HG02588 (cell line): Measurements from ENCODE around the gene CLUH.
"Not testable (repeated sequence)": the region's sequence is repeated elsewhere in the genome, so short reads cannot be mapped to it uniquely, and the experiment has no call there.

Experiments used
- ATAC-seq: cut with Tn5 transposase; IDR thresholded peaks from one replicate; pipeline ENCODE4 v1.9.1; 2021; ENCODE audit warnings: mild to moderate bottlenecking, moderate library complexity; ENCODE audit not compliant: unreplicated experiment

Gene CLUH

GRCh38 chr17:2689411-2690164, 22.0 kb downstream of the CLUH start:
- ATAC-seq = no peak

DNA sequence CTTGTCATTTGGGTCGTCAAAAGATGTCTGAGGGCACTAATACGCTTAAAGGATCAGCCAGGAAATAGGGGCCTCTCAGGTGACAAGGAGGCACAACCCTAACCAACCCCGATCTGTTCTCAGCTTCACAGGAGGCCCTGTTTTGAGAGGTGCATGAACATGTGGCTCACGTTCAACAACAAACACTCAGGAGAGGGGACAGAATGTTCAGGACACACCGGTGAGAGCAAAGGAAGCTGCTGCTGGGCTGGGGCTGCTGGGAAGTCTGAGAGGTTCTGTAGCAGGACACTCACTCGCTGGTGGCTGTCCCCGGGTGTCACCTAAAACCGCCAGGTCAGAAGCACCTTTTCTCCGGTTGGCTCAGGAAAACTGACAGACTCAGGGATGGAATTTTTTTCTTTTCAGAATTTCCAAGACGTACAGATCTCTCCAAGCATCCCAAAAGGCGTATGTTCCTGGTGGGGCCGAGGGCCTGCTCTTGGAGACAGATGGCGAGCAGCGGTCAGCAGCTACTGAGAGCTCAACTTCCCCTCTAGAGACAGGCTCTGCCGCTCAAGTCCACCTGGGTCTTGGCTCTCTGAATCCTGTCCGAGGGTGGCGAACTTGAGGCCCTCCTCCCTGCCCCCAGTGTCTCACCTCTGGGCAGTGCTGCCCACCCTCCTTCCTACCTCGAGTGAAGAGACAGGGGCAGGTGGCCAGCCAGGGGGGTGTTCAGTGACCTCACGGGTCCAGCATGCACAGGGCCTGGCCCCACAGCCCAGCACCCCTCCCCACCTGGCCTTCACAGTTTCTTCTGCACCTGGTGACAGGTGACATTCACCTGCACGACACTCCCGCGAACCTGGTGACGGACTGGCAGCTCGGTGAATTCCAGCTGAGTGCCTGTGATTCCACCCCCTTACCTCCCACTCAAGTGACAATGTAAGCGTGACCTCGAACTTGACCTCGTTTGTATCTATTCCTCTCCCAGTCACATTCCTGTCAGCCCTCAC, 22.9 kb downstream of the CLUH start:
- no peak for ATAC-seq

GRCh38 chr17:2687074-2687418, 24.5 kb downstream of the CLUH start:
- no peak for ATAC-seq

DNA sequence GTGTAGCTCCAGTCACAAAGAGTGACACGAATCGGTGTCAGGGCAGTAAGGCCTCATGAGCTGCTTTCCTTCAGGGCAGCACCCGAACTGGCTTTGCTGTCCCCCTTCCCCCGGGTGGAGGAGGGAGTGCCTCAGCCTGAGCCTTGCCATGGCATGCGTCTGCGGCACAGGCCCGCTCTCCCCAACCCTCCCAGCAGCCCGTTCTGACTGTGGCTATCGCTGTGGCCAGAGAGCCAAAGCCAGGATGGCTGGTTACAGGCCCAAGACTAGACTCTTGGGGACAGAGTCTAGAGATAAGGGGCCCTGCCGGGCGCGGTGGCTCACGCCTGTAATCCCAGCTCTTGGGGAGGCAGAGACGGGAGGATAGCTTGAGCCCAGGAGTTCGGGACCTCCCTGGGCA, 25.9 kb downstream of the CLUH start:
- ATAC-seq = no peak

GRCh38 chr17:2684549-2684948, 27.0 kb downstream of the CLUH start:
- ATAC-seq = no peak

- no peak for ATAC-seq
These were observed 27.7 kb downstream of the CLUH start for GRCh38 chr17:2683912-2684311.

GRCh38 chr17:2682176-2682938, 29.2 kb downstream of the CLUH start:
- ATAC-seq = no peak

- ATAC-seq = no peak
These were observed 29.9 kb downstream of the CLUH start for GRCh38 chr17:2681650-2682049.

DNA sequence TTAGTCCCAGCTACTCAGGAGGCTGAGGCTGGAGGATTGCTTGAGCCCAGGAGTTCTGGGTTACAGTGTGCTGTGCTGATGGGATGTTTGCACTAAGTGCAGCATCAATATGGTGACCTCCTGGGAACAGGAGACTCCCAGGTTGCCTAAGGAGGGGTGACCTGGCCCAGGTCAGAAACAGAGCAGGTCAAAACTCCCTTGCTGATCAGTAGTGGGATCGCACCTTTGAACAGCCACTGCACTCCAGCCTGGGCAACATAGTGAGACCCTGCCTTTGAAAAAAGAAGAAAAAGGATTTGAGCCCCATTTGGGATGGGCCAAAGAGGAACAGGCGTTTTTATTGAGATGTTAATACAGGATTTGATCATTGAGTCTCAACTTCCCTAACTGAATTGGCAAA, 30.6 kb downstream of the CLUH start:
- no peak for ATAC-seq

- ATAC-seq = not testable (repeated sequence)
These were observed 32.3 kb downstream of the CLUH start for GRCh38 chr17:2679247-2679646.

DNA sequence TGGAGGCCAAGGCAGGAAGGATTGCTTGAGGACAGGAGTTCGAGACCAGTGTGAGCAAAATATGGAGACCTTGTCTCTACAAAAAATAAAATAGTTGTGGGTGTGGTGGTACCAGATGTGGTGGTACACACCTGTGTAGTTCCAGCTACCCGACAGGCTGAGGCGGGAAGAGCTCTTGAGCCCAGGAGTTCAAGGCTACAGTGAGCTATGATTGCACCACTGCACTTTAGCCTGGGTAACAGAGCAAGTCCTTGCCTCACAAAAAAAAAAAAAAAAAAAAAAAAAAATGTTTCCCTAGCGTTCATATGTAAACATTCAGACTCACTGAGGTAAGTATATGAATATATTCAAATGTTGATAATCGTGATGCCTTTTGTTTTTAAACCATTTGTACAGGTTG, 39.5 kb downstream of the CLUH start:
- no peak for ATAC-seq

GRCh38 chr17:2660410-2660809, 51.2 kb downstream of the CLUH start:
- not testable (repeated sequence) for ATAC-seq

- ATAC-seq = not testable (repeated sequence)
These were observed 52.2 kb downstream of the CLUH start for GRCh38 chr17:2659337-2659736.

DNA sequence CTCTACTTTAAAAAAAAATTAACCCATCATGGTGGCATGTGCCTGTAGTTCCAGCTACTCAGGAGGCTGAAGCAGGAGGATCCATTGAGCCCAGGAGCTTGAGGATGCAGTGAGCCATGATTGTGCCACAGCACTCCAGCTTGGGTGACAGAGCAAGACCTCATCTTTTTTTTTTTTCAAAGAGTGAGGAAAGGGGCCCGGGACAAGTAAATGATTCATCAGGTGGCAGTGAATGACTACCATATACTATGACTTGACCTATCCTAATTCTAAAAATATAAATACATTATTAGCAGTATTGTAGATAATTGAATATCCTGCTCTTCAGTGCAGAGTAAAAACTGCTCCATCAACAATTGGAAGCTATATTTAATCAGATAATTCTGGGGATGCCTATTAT, 55.3 kb downstream of the CLUH start:
- no peak for ATAC-seq

DNA sequence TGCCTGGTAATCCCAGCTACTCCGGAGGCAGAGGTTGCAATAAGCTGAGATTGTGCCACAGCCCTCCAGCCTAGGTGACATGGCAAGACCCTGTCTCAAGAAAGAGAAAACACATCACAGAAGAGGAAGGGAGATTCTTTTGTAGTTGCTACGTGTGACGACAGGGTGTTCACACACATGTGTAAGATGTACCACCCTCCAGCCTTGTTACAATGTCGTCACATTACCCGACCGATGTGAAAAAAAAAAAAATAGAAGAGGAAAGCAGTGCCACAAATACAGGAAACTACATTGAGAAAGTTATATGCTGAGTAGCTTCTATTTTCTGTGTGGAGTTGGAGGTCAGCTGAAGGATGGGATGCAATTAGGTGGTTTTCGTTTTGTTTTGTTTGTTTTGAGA, 56.0 kb downstream of the CLUH start:
- ATAC-seq = no peak

GRCh38 chr17:2652911-2653310, 58.7 kb downstream of the CLUH start:
- not testable (repeated sequence) for ATAC-seq

- no peak for ATAC-seq
These were observed 62.4 kb downstream of the CLUH start for GRCh38 chr17:2649191-2649590.

DNA sequence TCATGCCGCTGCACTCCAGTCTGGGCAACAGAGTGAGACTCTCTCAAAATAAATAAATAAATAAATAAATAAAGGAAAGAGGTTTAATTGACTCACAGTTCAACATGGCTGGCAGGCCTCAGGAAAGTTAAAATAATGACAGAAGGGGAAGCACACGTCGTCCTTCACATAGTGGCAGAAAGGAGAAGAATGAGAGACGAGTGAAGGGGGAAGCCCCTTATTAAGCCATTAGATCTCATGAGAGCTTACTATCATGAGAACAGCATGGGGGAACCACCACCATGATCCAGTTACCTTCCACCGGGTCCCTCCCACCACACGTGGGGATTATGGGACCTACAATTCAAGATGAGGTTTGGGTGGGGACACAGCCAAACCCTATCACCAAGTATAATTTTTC, 63.6 kb downstream of the CLUH start:
- no peak for ATAC-seq

- no peak for ATAC-seq
These were observed 66.6 kb downstream of the CLUH start for GRCh38 chr17:2644971-2645370.
